H1 (cell line): ENCODE measurements around the gene IFIT1. TPM values are rescaled to one million over a fixed set of nuclear protein-coding genes. Genes with fewer than 3 reads are reported as not detected.
A peak's percentile ranks its signal among the peaks of the same experiment; 100 is the strongest.

Experiments
- CTCF ChIA-PET: fragments of 300-600 bp; sonication (Branson Sonifier 250); formaldehyde crosslinking; loops from one replicate; lab custom pipeline; 2021; ENCODE audit not compliant: partially characterized antibody; lab: Charles Lee
- POLR2A ChIA-PET: fragments of 300-600 bp; sonication (Branson Sonifier 250); formaldehyde crosslinking; loops from one replicate; lab custom pipeline; 2021; ENCODE audit warnings: inconsistent platforms; ENCODE audit not compliant: partially characterized antibody; lab: Charles Lee
- DNase-seq, 2 experiments: peaks; one replicate each; pipeline versions ENCODE4 v3.0.0 to v3.0.0-alpha.2; 2010 to 2022; ENCODE audit warnings: low spot score in 2 of 2, low read depth in 1 of 2, mixed read lengths in 1 of 2
- FAIRE-seq: peaks from 2 replicates; lab custom pipeline; 2011; peaks lifted over from hg19 to GRCh38; lab: Jason Lieb, UNC
- H2AFZ ChIP-seq: 2 replicates; pipeline ENCODE4 v1.8.1; 2012; ENCODE audit warnings: low read length, inconsistent platforms
- H2AK5ac ChIP-seq: 2 replicates; pipeline ENCODE4 v1.6.1; 2013; ENCODE audit warnings: low read depth, low read length
- H2BK120ac ChIP-seq: replicated peaks from 2 replicates; pipeline ENCODE3; 2013; ENCODE audit warnings: low read depth, low read length, inconsistent platforms
- H2BK12ac ChIP-seq: 2 replicates; pipeline ENCODE4 v1.6.1; 2013; ENCODE audit warnings: low read depth, low read length
- H2BK15ac ChIP-seq: 2 replicates; pipeline ENCODE4 v1.6.1; 2013; ENCODE audit warnings: low read length
- H2BK20ac ChIP-seq: 2 replicates; pipeline ENCODE4 v1.6.1; 2013; ENCODE audit warnings: low read length
- H2BK5ac ChIP-seq: 2 replicates; pipeline ENCODE4 v1.6.1; 2013; ENCODE audit warnings: low read depth, low read length
- H3K14ac ChIP-seq: 2 replicates; pipeline ENCODE4 v1.6.1; 2013; ENCODE audit warnings: inconsistent platforms; ENCODE audit not compliant: insufficient read length
- H3K18ac ChIP-seq: 2 replicates; pipeline ENCODE4 v1.6.1; 2013; ENCODE audit warnings: low read length; ENCODE audit errors: extremely low read depth
- H3K23ac ChIP-seq: 2 replicates; pipeline ENCODE4 v1.6.1; 2013; ENCODE audit warnings: inconsistent platforms; ENCODE audit not compliant: insufficient read length
- H3K23me2 ChIP-seq: 2 replicates; pipeline ENCODE4 v1.6.1; 2013; ENCODE audit warnings: low read depth, low read length
- H3K27ac ChIP-seq: 2 replicates; pipeline ENCODE4 v1.6.1; 2011; ENCODE audit warnings: low read depth, low read length, inconsistent platforms
- H3K27me3 ChIP-seq, 4 experiments: replicated peaks in 1 of 4; 1 replicate in 1 of 4; 2 replicates in 3 of 4; pipeline versions ENCODE4 v1.6.1 to v1.8.1; 2011 to 2013; ENCODE audit warnings: low read length in 3 of 4, mild to moderate bottlenecking in 3 of 4, inconsistent platforms in 2 of 4, mixed read lengths in 2 of 4, moderate library complexity in 1 of 4; ENCODE audit not compliant: control insufficient read depth in 3 of 4, insufficient read depth in 3 of 4; ENCODE audit errors: extremely low read depth in 1 of 4
- H3K36me3 ChIP-seq, 4 experiments: 2 replicates each; pipeline versions ENCODE4 v1.6.1 to v1.8.1; 2011 to 2013; ENCODE audit warnings: mild to moderate bottlenecking in 4 of 4, low read length in 3 of 4, moderate library complexity in 2 of 4, control low read depth in 1 of 4, inconsistent platforms in 1 of 4; ENCODE audit not compliant: insufficient read depth in 4 of 4, control insufficient read depth in 2 of 4
- H3K4ac ChIP-seq: replicated peaks from 2 replicates; pipeline ENCODE3; 2013; ENCODE audit warnings: low read length, low read depth, mixed read lengths, inconsistent platforms; ENCODE audit not compliant: insufficient read length
- H3K4me1 ChIP-seq, 4 experiments: replicated peaks in 1 of 4; 1 replicate in 1 of 4; 2 replicates in 3 of 4; pipeline versions ENCODE4 v1.6.1 to v1.8.1; 2011 to 2013; ENCODE audit warnings: low read length in 3 of 4, inconsistent platforms in 2 of 4, mixed read lengths in 1 of 4; ENCODE audit not compliant: insufficient read depth in 4 of 4, control insufficient read depth in 3 of 4
- H3K4me2 ChIP-seq, 2 experiments: 2 replicates each; pipeline versions ENCODE4 v1.6.1 to v1.8.1; 2011 to 2013; ENCODE audit warnings: low read depth in 2 of 2, low read length in 2 of 2, control low read depth in 1 of 2, inconsistent platforms in 1 of 2, mild to moderate bottlenecking in 1 of 2; ENCODE audit not compliant: insufficient read depth in 1 of 2
- H3K4me3 ChIP-seq, 4 experiments: fragments of 200-600, 300-600 bp in 1 of 4; sonication (generic), shearing (Covaris generic), sonication (Bioruptor Twin) in 1 of 4; 2 replicates each; pipeline versions ENCODE4 v1.5.1 to v1.8.1; 2011 to 2016; ENCODE audit warnings: low read length in 4 of 4, low read depth in 3 of 4, control low read depth in 2 of 4, inconsistent platforms in 2 of 4, mild to moderate bottlenecking in 2 of 4, mixed read lengths in 1 of 4, moderate library complexity in 1 of 4; ENCODE audit not compliant: insufficient read depth in 2 of 4; ENCODE audit errors: extremely low read depth in 1 of 4
- H3K56ac ChIP-seq: replicated peaks from 2 replicates; pipeline ENCODE3; 2013; ENCODE audit warnings: low read depth, mild to moderate bottlenecking, mixed read lengths, low read length, inconsistent platforms; ENCODE audit not compliant: insufficient read length
- H3K79me1 ChIP-seq: 2 replicates; pipeline ENCODE4 v1.6.1; 2013; ENCODE audit warnings: low read depth, low read length, control low read depth
- H3K79me2 ChIP-seq, 2 experiments: 2 replicates each; pipeline versions ENCODE4 v1.6.1 to v1.8.1; 2012 to 2013; ENCODE audit warnings: low read length in 2 of 2, mild to moderate bottlenecking in 2 of 2, inconsistent platforms in 1 of 2; ENCODE audit not compliant: insufficient read depth in 2 of 2, control insufficient read depth in 1 of 2
- H3K9ac ChIP-seq, 4 experiments: replicated peaks in 1 of 4; 1 replicate in 1 of 4; 2 replicates in 3 of 4; pipeline versions ENCODE4 v1.6.1 to v1.8.1; 2011 to 2013; ENCODE audit warnings: low read depth in 3 of 4, low read length in 3 of 4, control low read depth in 2 of 4, mild to moderate bottlenecking in 2 of 4, moderate library complexity in 2 of 4, inconsistent platforms in 1 of 4; ENCODE audit errors: extremely low read depth in 1 of 4
- H3K9me3 ChIP-seq, 2 experiments: 2 replicates each; pipeline versions ENCODE4 v1.6.1 to v1.8.1; 2012 to 2013; ENCODE audit warnings: mild to moderate bottlenecking in 2 of 2, moderate library complexity in 2 of 2, control low read depth in 1 of 2, inconsistent platforms in 1 of 2, low read depth in 1 of 2, low read length in 1 of 2, mixed read lengths in 1 of 2; ENCODE audit not compliant: insufficient read depth in 2 of 2
- H4K20me1 ChIP-seq, 2 experiments: replicated peaks in 1 of 2; 2 replicates each; pipeline versions ENCODE3 to v1.8.1; 2011 to 2013; ENCODE audit warnings: inconsistent platforms in 2 of 2, low read length in 2 of 2, mild to moderate bottlenecking in 1 of 2; ENCODE audit not compliant: insufficient read depth in 2 of 2, control insufficient read depth in 1 of 2
- H4K5ac ChIP-seq: 2 replicates; pipeline ENCODE4 v1.6.1; 2013; ENCODE audit warnings: low read length, low read depth, mixed read lengths, inconsistent platforms; ENCODE audit not compliant: insufficient read length
- H4K8ac ChIP-seq: 2 replicates; pipeline ENCODE4 v1.8.0; 2013; ENCODE audit warnings: mild to moderate bottlenecking, moderate library complexity, low read length, inconsistent platforms; ENCODE audit not compliant: insufficient read depth; ENCODE audit errors: extremely low read depth
- H4K91ac ChIP-seq: replicated peaks from 2 replicates; pipeline ENCODE3; 2013; ENCODE audit warnings: low read length, mixed read lengths, inconsistent platforms; ENCODE audit not compliant: insufficient read length
- CBX8 ChIP-seq: fragments of 300-800, 300-1000 bp; sonication (generic); IDR thresholded peaks from 2 replicates; pipeline ENCODE4 v1.7.1; 2016; ENCODE audit warnings: low read depth, low read length, borderline replicate concordance
- CHD1 ChIP-seq: IDR thresholded peaks from 2 replicates; pipeline ENCODE4 v1.6.1; 2012; ENCODE audit warnings: low read depth, low read length, improper control_type of control experiment
- CTCF ChIP-seq, 3 experiments: IDR thresholded peaks; 1 replicate in 2 of 3; 2 replicates in 1 of 3; pipeline versions ENCODE4 v1.5.1 to v1.6.1; 2011; ENCODE audit warnings: low read length in 3 of 3, mild to moderate bottlenecking in 3 of 3, inconsistent platforms in 2 of 3, low read depth in 1 of 3, moderate library complexity in 1 of 3; ENCODE audit not compliant: insufficient read depth in 1 of 3; ENCODE audit errors: control extremely low read depth in 1 of 3
- RAD21 ChIP-seq, 2 experiments: IDR thresholded peaks in 1 of 2; conservative IDR thresholded peaks in 1 of 2; 2 replicates each; pipeline ENCODE4 v1.6.1; 2011; ENCODE audit warnings: low read depth in 2 of 2, low read length in 2 of 2, improper control_type of control experiment in 1 of 2, inconsistent platforms in 1 of 2, mild to moderate bottlenecking in 1 of 2, moderate library complexity in 1 of 2
- WGBS, 2 experiments: shearing (Covaris generic) in 1 of 2; methylation state at CpG; one replicate each; pipeline versions ENCODE4 v1.1.6 to v1.1.7; 2013 to 2015; ENCODE audit warnings: low lambda C conversion rate in 2 of 2, mixed read lengths in 2 of 2, inconsistent platforms in 1 of 2, low coverage in 1 of 2, missing lambda C conversion rate in 1 of 2; ENCODE audit not compliant: insufficient replicate concordance in 2 of 2, insufficient coverage in 1 of 2, insufficient read length in 1 of 2; ENCODE audit errors: extremely low coverage in 1 of 2, missing lambda C conversion rate in 1 of 2; 5-methylcytosine and 5-hydroxymethylcytosine counted together
- polyA plus RNA-seq, 7 experiments: library from polyadenylated mRNA; depleted of rRNA in 3 of 7; stranded (reverse) in 5 of 7; unstranded in 2 of 7; fragments of >200 nt in 5 of 7; fragments of 200-250 nt in 2 of 7; gene quantifications; 1 replicate in 5 of 7; 2 replicates in 1 of 7; 4 replicates in 1 of 7; pipeline versions ENCODE4 v1.2.1 to v1.2.3, GENCODE V29; 2011 to 2013; ENCODE audit warnings: missing spikeins in 2 of 7, mixed read lengths in 2 of 7
- total RNA-seq: library from RNA; stranded (reverse); fragmentation: NEBNext Ultra II Directional; extraction: Animal tissue kit (Norgen Biotek cat#: 25700); gene quantifications from 2 replicates; pipeline ENCODE4 v1.2.1, GENCODE V29; 2021

IFIT1 gene
- total and polyA plus RNA-seq, 2 of the 8 experiments (the other 6 are each of a cell fraction or from before 2014, with no cell fraction given) = 0.94 to 1.5 TPM

- TF ChIP-seq CBX8 = no peak
- TF ChIP-seq CHD1 = no peak
- peak; percentile 79 to 87 for TF ChIP-seq RAD21 (IDR thresholded peaks at IDR 0.05 in 1 of 2, conservative IDR thresholded peaks at IDR 0.05 in 1 of 2; ENCODE audit: low read depth in 2 of 2, low read length in 2 of 2)
- TF ChIP-seq CTCF (IDR thresholded peaks at IDR 0.05; ENCODE audit: control extremely low read depth in 1 of 3, insufficient read depth in 1 of 3, low read depth in 1 of 3, low read length in 3 of 3) = peak in 2 of 3 experiments; percentile 50 to 58; a peak in 3 of 4 replicates
- Histone ChIP-seq H2BK120ac (no peak overlapping the region), H3K4ac (no peak overlapping the region), H2AK5ac (no peak overlapping the region), H4K5ac (no peak overlapping the region), H3K79me1 (no peaks in the 10 kb centered on the region), H3K18ac (no peak overlapping the region), H2BK12ac (no peak overlapping the region), H3K36me3 (no peaks in the 10 kb centered on the region), H4K20me1 (no peaks in the 10 kb centered on the region), H2AFZ (no peak overlapping the region), H2BK5ac (no peak overlapping the region), H3K27ac (no peak overlapping the region), H3K27me3 (no peaks in the 10 kb centered on the region), H3K4me1 (peaks cover 0 to 5% (median 3%) of the 10 kb centered on the region in 4 experiments; a peak in 2 of 7 replicates), H3K23ac (no peak overlapping the region), H2BK20ac (no peak overlapping the region), H3K79me2 (no peaks in the 10 kb centered on the region), H4K91ac (no peak overlapping the region), H4K8ac (no peak overlapping the region), H3K9ac (no peak overlapping the region), H3K23me2 (no peaks in the 10 kb centered on the region; the same call in 1 of the 2 replicates), H3K14ac (no peak overlapping the region), H3K56ac (no peak overlapping the region), H2BK15ac (no peak overlapping the region), H3K4me3 (no peak overlapping the region), H3K4me2 (no peak overlapping the region), H3K9me3 (no peaks in the 10 kb centered on the region)
- POLR2A ChIA-PET = interaction anchor here (0.6 kb wide), 1 partner anchor 311 kb away, joined by 3 read pairs; no protein-coding TSS in a partner anchor
- FAIRE-seq = no peak
- CTCF ChIA-PET = interaction anchor here (0.6 to 5.8 kb wide), 14 partner anchors 9 to 358 kb away, joined by 3 to 30 read pairs (median 4); partner anchors contain the start of gene IFIT2
- DNase-seq = no peak
- WGBS, 2 experiments = 83% methylated on average over 1 of the region's 1 CpG; no CpG with 5 or more reads in 1 of the 2 experiments
Observed at GRCh38 chr10:89389254-89389653, 3.2 kb upstream of the IFIT1 start.
